H9 (cell line): Measurements from ENCODE around the gene TJP3. TPM values are rescaled to one million over a fixed set of nuclear protein-coding genes. Genes with fewer than 3 reads are reported as not detected.

Experiments
- DNase-seq: peaks from one replicate; pipeline ENCODE4 v3.0.0-alpha.2; 2017
- H2AFZ ChIP-seq: one replicate; pipeline ENCODE4 v1.6.1; 2013; ENCODE audit warnings: mild to moderate bottlenecking, low read length, control low read depth, moderate library complexity
- H2AK5ac ChIP-seq: 2 replicates; pipeline ENCODE4 v1.6.1; 2013; ENCODE audit warnings: low read length, control low read depth, mixed read lengths; ENCODE audit not compliant: insufficient read length
- H2BK120ac ChIP-seq: one replicate; pipeline ENCODE4 v1.6.1; 2013; ENCODE audit warnings: low read depth, mild to moderate bottlenecking, low read length, control low read depth, inconsistent platforms; ENCODE audit not compliant: poor library complexity, severe bottlenecking
- H2BK12ac ChIP-seq: 2 replicates; pipeline ENCODE4 v1.6.1; 2013; ENCODE audit warnings: low read length, control low read depth, mixed read lengths, low read depth; ENCODE audit not compliant: insufficient read length
- H2BK15ac ChIP-seq: 2 replicates; pipeline ENCODE4 v1.6.1; 2013; ENCODE audit warnings: low read depth, low read length, control low read depth
- H2BK20ac ChIP-seq: one replicate; pipeline ENCODE4 v1.6.1; 2013; ENCODE audit warnings: low read depth, mild to moderate bottlenecking, low read length, control low read depth, inconsistent platforms; ENCODE audit not compliant: poor library complexity, severe bottlenecking
- H2BK5ac ChIP-seq: 2 replicates; pipeline ENCODE4 v1.6.1; 2013; ENCODE audit warnings: low read length, control low read depth, mixed read lengths; ENCODE audit not compliant: insufficient read length
- H3K14ac ChIP-seq: 2 replicates; pipeline ENCODE4 v1.6.1; 2013; ENCODE audit warnings: low read length, control low read depth; ENCODE audit not compliant: insufficient read depth
- H3K18ac ChIP-seq: 2 replicates; pipeline ENCODE4 v1.6.1; 2013; ENCODE audit warnings: low read depth, mild to moderate bottlenecking, mixed read lengths, low read length, control low read depth; ENCODE audit not compliant: insufficient read length
- H3K23ac ChIP-seq: 2 replicates; pipeline ENCODE4 v1.6.1; 2013; ENCODE audit warnings: low read length, control low read depth, mixed read lengths, low read depth; ENCODE audit not compliant: insufficient read length
- H3K23me2 ChIP-seq: 2 replicates; pipeline ENCODE4 v1.6.1; 2013; ENCODE audit warnings: low read depth, mild to moderate bottlenecking, mixed read lengths, low read length, control low read depth; ENCODE audit not compliant: insufficient read length, poor library complexity, severe bottlenecking
- H3K27ac ChIP-seq: 2 replicates; pipeline ENCODE4 v1.5.1; 2013; ENCODE audit warnings: low read length, control low read depth, mixed read lengths, low read depth; ENCODE audit not compliant: insufficient read length
- H3K27me3 ChIP-seq: 2 replicates; pipeline ENCODE4 v1.6.1; 2013; ENCODE audit warnings: low read length, control low read depth, inconsistent platforms; ENCODE audit not compliant: insufficient read depth
- H3K4ac ChIP-seq: 2 replicates; pipeline ENCODE4 v1.6.1; 2013; ENCODE audit warnings: low read depth, mild to moderate bottlenecking, control low read depth, inconsistent platforms, low read length, moderate library complexity
- H3K4me1 ChIP-seq: 2 replicates; pipeline ENCODE4 v1.6.1; 2013; ENCODE audit warnings: low read length, control low read depth, inconsistent platforms; ENCODE audit not compliant: insufficient read depth
- H3K4me2 ChIP-seq: 2 replicates; pipeline ENCODE4 v1.6.1; 2013; ENCODE audit warnings: low read length, control low read depth, mixed read lengths; ENCODE audit not compliant: insufficient read length, insufficient read depth
- H3K56ac ChIP-seq: 2 replicates; pipeline ENCODE4 v1.6.1; 2013; ENCODE audit warnings: low read depth, mild to moderate bottlenecking, mixed read lengths, low read length, control low read depth; ENCODE audit not compliant: insufficient read length
- H3K79me1 ChIP-seq: 2 replicates; pipeline ENCODE4 v1.6.1; 2013; ENCODE audit warnings: low read depth, mild to moderate bottlenecking, moderate library complexity, low read length, control low read depth, inconsistent platforms; ENCODE audit not compliant: insufficient read depth, poor library complexity, severe bottlenecking
- H3K79me2 ChIP-seq: 2 replicates; pipeline ENCODE4 v1.6.1; 2013; ENCODE audit warnings: low read length, control low read depth, inconsistent platforms; ENCODE audit not compliant: insufficient read depth
- H3K9ac ChIP-seq: 2 replicates; pipeline ENCODE4 v1.6.1; 2013; ENCODE audit warnings: low read length, control low read depth, mixed read lengths; ENCODE audit not compliant: insufficient read length; ENCODE audit errors: extremely low read depth
- H3K9me3 ChIP-seq: one replicate; pipeline ENCODE4 v1.6.1; 2013; ENCODE audit warnings: low read depth, low read length, inconsistent platforms; ENCODE audit not compliant: control insufficient read depth
- H3T11ph ChIP-seq: one replicate; pipeline ENCODE4 v1.6.1; 2013; ENCODE audit warnings: mild to moderate bottlenecking, low read length, control low read depth, inconsistent platforms
- H4K20me1 ChIP-seq: one replicate; pipeline ENCODE4 v1.6.1; 2013; ENCODE audit not compliant: control insufficient read depth, insufficient read length, insufficient read depth
- H4K5ac ChIP-seq: 2 replicates; pipeline ENCODE4 v1.6.1; 2013; ENCODE audit warnings: low read depth, mild to moderate bottlenecking, mixed read lengths, low read length, control low read depth; ENCODE audit not compliant: insufficient read length
- H4K8ac ChIP-seq: replicated peaks from 2 replicates; pipeline ENCODE4 v1.6.1; 2013; ENCODE audit warnings: low read length, control low read depth, mixed read lengths, low read depth; ENCODE audit not compliant: insufficient read length
- H4K91ac ChIP-seq: 2 replicates; pipeline ENCODE4 v1.6.1; 2013; ENCODE audit warnings: low read depth, mild to moderate bottlenecking, moderate library complexity, mixed read lengths, low read length, control low read depth; ENCODE audit not compliant: insufficient read length
- H3K27ac Mint-ChIP-seq, 3 experiments: 2 replicates in 2 of 3; 3 replicates in 1 of 3; pipeline ENCODE4 v1.8.0; 2020 to 2021; ENCODE audit warnings: mixed read lengths in 3 of 3, mild to moderate bottlenecking in 1 of 3, moderate library complexity in 1 of 3
- H3K27me3 Mint-ChIP-seq: 2 replicates; pipeline ENCODE4 v1.8.0; 2021; ENCODE audit warnings: low read depth, mild to moderate bottlenecking, moderate library complexity, mixed read lengths
- H3K36me3 Mint-ChIP-seq, 3 experiments: 2 replicates in 2 of 3; 3 replicates in 1 of 3; pipeline ENCODE4 v1.8.0; 2020 to 2021; ENCODE audit warnings: low read depth in 3 of 3, mixed read lengths in 3 of 3; ENCODE audit not compliant: insufficient read depth in 1 of 3
- H3K4me1 Mint-ChIP-seq, 2 experiments: 2 replicates each; pipeline ENCODE4 v1.8.0; 2020; ENCODE audit warnings: mixed read lengths in 2 of 2
- H3K4me3 Mint-ChIP-seq, 2 experiments: 2 replicates in 1 of 2; 3 replicates in 1 of 2; pipeline ENCODE4 v1.8.0; 2020 to 2021; ENCODE audit warnings: mild to moderate bottlenecking in 2 of 2, mixed read lengths in 2 of 2, moderate library complexity in 1 of 2
- H3K9me3 Mint-ChIP-seq, 2 experiments: 2 replicates in 1 of 2; 3 replicates in 1 of 2; pipeline ENCODE4 v1.8.0; 2020; ENCODE audit warnings: mild to moderate bottlenecking in 2 of 2, mixed read lengths in 2 of 2, moderate library complexity in 1 of 2
- WGBS: extraction: QIAGEN DNeasy Blood & Tissue Kit; methylation state at CpG from one replicate; pipeline ENCODE4 v1.1.7; 2013; ENCODE audit warnings: missing lambda C conversion rate, low lambda C conversion rate, mixed read lengths; ENCODE audit not compliant: insufficient read length; ENCODE audit errors: extremely low coverage; 5-methylcytosine and 5-hydroxymethylcytosine counted together
- total RNA-seq: library from RNA; stranded (reverse); gene quantifications from 2 replicates; pipeline ENCODE4 v1.2.1, GENCODE V29; 2021
- TF ChIP-seq, protein P1 (sequence below): fragments of 200-600 bp; sonication (generic); conservative IDR thresholded peaks from 3 replicates; pipeline ENCODE4 v1.8.0; 2021; ENCODE audit warnings: antibody characterized with exemption, mild to moderate bottlenecking

TJP3 gene
- total RNA-seq, 1 experiment from 2014 or later = 27.3 TPM

DNA sequence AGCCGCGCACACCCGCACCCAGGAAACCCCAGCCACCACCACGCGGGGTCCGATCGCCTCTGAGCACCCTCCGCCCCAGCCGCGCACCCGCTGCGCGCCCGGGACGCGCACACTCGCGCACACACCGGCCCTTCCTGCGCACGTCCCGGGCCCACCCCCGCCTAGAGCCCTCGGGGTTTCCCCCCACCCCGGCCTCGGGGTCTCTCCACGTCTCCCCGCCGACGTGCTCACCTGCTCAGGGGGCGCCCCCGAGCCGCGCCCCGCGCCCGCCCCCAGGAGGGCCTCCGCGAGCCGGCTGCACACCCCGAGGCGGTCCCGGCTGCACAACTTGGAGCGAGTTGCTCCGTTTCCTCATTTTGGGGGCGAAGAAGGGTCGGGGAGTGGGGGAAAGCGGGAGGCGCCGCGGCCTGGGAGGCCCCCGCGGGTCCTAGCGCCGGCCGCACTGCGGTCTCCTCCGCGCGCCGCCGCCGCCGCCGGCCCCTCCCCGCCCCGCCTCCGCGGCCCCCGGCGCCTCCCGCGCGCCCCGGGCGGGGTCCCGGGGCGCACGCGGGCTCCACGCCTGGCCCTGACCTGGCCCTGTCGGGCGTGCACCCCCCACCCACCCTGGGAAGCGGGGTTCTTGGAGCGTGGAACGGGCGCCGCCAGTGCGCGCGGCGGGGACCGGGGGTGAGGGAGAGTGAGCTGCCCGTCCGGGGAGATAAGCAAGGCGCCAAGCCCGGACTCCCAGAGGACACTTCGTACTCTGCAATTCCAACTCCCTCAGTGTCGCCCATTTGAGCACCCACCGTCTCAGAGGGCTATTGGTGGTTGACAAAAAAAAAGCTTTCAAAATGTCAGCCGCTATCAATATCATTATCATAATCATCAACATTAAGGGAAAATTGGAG lies 78.0 kb downstream of the TJP3 start, which contains the start of gene MATK:
Gene MATK (minus strand): TSS at position 444 of the 887 bp plus-strand sequence. CDS start 1,246 bp downstream, outside the sequence.
- Histone ChIP-seq H4K8ac (no peak within 1 kb of the TSS), H2AK5ac (no peak within 1 kb of the TSS), H3K9ac (no peak within 1 kb of the TSS), H3K4ac (no peak within 1 kb of the TSS), H3T11ph (no peak within 1 kb of the TSS), H3K9me3 (peaks cover 15% of the 10 kb centered on the region), H3K27ac (no peak within 1 kb of the TSS), H3K18ac (no peak within 1 kb of the TSS), H3K79me2 (no peaks in the 10 kb centered on the region), H3K23me2 (no peaks in the 10 kb centered on the region), H3K23ac (no peak within 1 kb of the TSS), H2AFZ (no peak within 1 kb of the TSS), H4K20me1 (no peaks in the 10 kb centered on the region), H3K79me1 (no peaks in the 10 kb centered on the region), H3K56ac (no peak within 1 kb of the TSS), H2BK12ac (no peak within 1 kb of the TSS), H4K91ac (no peak within 1 kb of the TSS), H4K5ac (no peak within 1 kb of the TSS), H3K14ac (no peak within 1 kb of the TSS), H3K4me1 (no peaks in the 10 kb centered on the region), H2BK5ac (no peak within 1 kb of the TSS), H3K4me2 (peak within 1 kb of the TSS; percentile 54), H3K27me3 (peaks cover 2% of the 10 kb centered on the region; the same call in 1 of the 2 replicates), H2BK20ac (no peak within 1 kb of the TSS), H2BK120ac (no peak within 1 kb of the TSS), H2BK15ac (no peak within 1 kb of the TSS)
- H3K27me3 Mint-ChIP-seq = peaks cover 72% of the 10 kb centered on the region
- H3K36me3 Mint-ChIP-seq = peaks cover 17 to 20% (median 19%) of the 10 kb centered on the region in 3 experiments
- no peak within 1 kb of the TSS for H3K27ac Mint-ChIP-seq
- peak within 1 kb of the TSS; percentile 64 to 83 for H3K4me3 Mint-ChIP-seq
- no CpG with 5 or more reads among the region's 101 CpGs for WGBS
- no peak for DNase-seq
- peaks cover 17 to 18% of the 10 kb centered on the region in 2 experiments for H3K9me3 Mint-ChIP-seq
- TF ChIP-seq, protein P1, sequence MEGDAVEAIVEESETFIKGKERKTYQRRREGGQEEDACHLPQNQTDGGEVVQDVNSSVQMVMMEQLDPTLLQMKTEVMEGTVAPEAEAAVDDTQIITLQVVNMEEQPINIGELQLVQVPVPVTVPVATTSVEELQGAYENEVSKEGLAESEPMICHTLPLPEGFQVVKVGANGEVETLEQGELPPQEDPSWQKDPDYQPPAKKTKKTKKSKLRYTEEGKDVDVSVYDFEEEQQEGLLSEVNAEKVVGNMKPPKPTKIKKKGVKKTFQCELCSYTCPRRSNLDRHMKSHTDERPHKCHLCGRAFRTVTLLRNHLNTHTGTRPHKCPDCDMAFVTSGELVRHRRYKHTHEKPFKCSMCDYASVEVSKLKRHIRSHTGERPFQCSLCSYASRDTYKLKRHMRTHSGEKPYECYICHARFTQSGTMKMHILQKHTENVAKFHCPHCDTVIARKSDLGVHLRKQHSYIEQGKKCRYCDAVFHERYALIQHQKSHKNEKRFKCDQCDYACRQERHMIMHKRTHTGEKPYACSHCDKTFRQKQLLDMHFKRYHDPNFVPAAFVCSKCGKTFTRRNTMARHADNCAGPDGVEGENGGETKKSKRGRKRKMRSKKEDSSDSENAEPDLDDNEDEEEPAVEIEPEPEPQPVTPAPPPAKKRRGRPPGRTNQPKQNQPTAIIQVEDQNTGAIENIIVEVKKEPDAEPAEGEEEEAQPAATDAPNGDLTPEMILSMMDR = no peak
- peaks cover 5 to 8% of the 10 kb centered on the region in 2 experiments for H3K4me1 Mint-ChIP-seq
